Esophagus muscularis mucosa (tissue), 4 donors: ENCODE data around the gene CDK14. TPM values are rescaled to one million over a fixed set of nuclear protein-coding genes. Genes with fewer than 3 reads are reported as not detected.
A peak's percentile ranks its signal among the peaks of the same experiment; 100 is the strongest.

Experiments used
- DNase-seq: peaks from one replicate; pipeline ENCODE4 v3.0.0-alpha.2; 2017; ENCODE audit errors: extremely low spot score
- H3K27ac ChIP-seq, 4 donors: fragments of 200-600 bp; sonication (generic); replicated peaks in 1 of 4; 1 replicate in 3 of 4; 2 replicates in 1 of 4; pipeline ENCODE4 v1.5.1; 2016 to 2019; ENCODE audit warnings: mild to moderate bottlenecking in 1 of 4
- H3K27me3 ChIP-seq, 4 donors: fragments of 200-600 bp; sonication (generic); one replicate each; pipeline versions ENCODE4 v1.5.1 to v1.6.0; 2016 to 2019
- H3K36me3 ChIP-seq, 4 donors: fragments of 200-600 bp; sonication (generic); one replicate each; pipeline ENCODE4 v1.5.1; 2016 to 2019
- H3K4me1 ChIP-seq, 4 donors: fragments of 200-600 bp; sonication (generic); one replicate each; pipeline ENCODE4 v1.5.1; 2016 to 2019
- H3K4me3 ChIP-seq, 4 donors: fragments of 200-600 bp; sonication (generic); 1 replicate in 2 of 4; 2 replicates in 2 of 4; pipeline ENCODE4 v1.5.1; 2016 to 2019; ENCODE audit warnings: mild to moderate bottlenecking in 4 of 4, moderate library complexity in 1 of 4
- H3K9me3 ChIP-seq, 4 donors: fragments of 200-600 bp; sonication (generic); 1 replicate in 3 of 4; 2 replicates in 1 of 4; pipeline ENCODE4 v1.5.1; 2016 to 2019
- CTCF ChIP-seq, 3 experiments: fragments of 200-600 bp in 2 of 3; fragments of 450-650 bp in 1 of 3; sonication (generic) in 2 of 3; IDR thresholded peaks; one replicate each; pipeline ENCODE4 v1.5.1; 2017 to 2019; ENCODE audit warnings: antibody characterized with exemption in 3 of 3, mild to moderate bottlenecking in 2 of 3, moderate library complexity in 1 of 3
- EP300 ChIP-seq: sonication (generic); formaldehyde crosslinking; IDR thresholded peaks from one replicate; pipeline ENCODE4 v1.6.1; 2017; ENCODE audit warnings: antibody characterized with exemption
- POLR2A ChIP-seq: fragments of 450-650 bp; IDR thresholded peaks from one replicate; pipeline ENCODE4 v1.6.1; 2017; ENCODE audit warnings: antibody characterized with exemption, moderate library complexity, mild to moderate bottlenecking, low read depth
- POLR2AphosphoS5 ChIP-seq, 2 donors: sonication (generic); formaldehyde crosslinking; IDR thresholded peaks; one replicate each; pipeline ENCODE4 v1.6.1; 2017; ENCODE audit warnings: antibody characterized with exemption in 2 of 2
- WGBS: methylation state at CpG from one replicate; pipeline ENCODE4 v1.1.5; 2018; 5-methylcytosine and 5-hydroxymethylcytosine counted together
- intact Hi-C: fragments of 100-400 bp; cut with DNase I; formaldehyde crosslinking; loops from one replicate; pipeline ENCODE4 v1.15.1; 2023
- total RNA-seq, 4 donors: library from RNA; depleted of rRNA; stranded (reverse); fragments of >200 nt; gene quantifications; one replicate each; pipeline versions ENCODE4 v1.1.0 to v1.2.1, GENCODE V29; 2016

The CDK14 gene
- total RNA-seq, 4 donors from 2014 or later = 9.6 to 17.7 (median 14.3) TPM

- 74% methylated on average over 5 of the region's 5 CpGs for WGBS
- no peaks in the 10 kb centered on the region for H3K4me1 ChIP-seq
- H3K9me3 ChIP-seq = no peaks in the 10 kb centered on the region
- H3K4me3 ChIP-seq = no peak overlapping the region
- TF ChIP-seq CTCF (IDR thresholded peaks at IDR 0.05) (no peak), EP300 (no peak), POLR2AphosphoS5 (IDR thresholded peaks at IDR 0.05) (no peak), POLR2A (no peak)
- no peaks in the 10 kb centered on the region for H3K27me3 ChIP-seq
- DNase-seq = no peak
- intact Hi-C loops = loop anchor here (10.0 kb wide), 2 partner anchors 326 to 476 kb away; no protein-coding TSS in a partner anchor
- H3K27ac ChIP-seq = no peak overlapping the region
- H3K36me3 ChIP-seq = no peaks in the 10 kb centered on the region
These were observed 434.7 kb downstream of the CDK14 start for GRCh38 chr7:91030680-91031380.

GRCh38 chr7:91031757-91032156 lies 435.6 kb downstream of the CDK14 start:
- TF ChIP-seq CTCF (IDR thresholded peaks at IDR 0.05) (no peak), POLR2AphosphoS5 (IDR thresholded peaks at IDR 0.05) (no peak), POLR2A (no peak)
- no peaks in the 10 kb centered on the region for H3K27me3 ChIP-seq
- no peak for DNase-seq
- 70% methylated on average over 2 of the region's 4 CpGs for WGBS
- intact Hi-C loops = loop anchor here (10.0 kb wide), 2 partner anchors 327 to 477 kb away; no protein-coding TSS in a partner anchor
- no peaks in the 10 kb centered on the region for H3K4me1 ChIP-seq
- no peaks in the 10 kb centered on the region for H3K36me3 ChIP-seq
- H3K4me3 ChIP-seq = no peak overlapping the region
- H3K9me3 ChIP-seq = no peaks in the 10 kb centered on the region
- no peak overlapping the region for H3K27ac ChIP-seq

- intact Hi-C loops = loop anchor here (10.0 kb wide), 2 partner anchors 329 to 479 kb away; no protein-coding TSS in a partner anchor
- TF ChIP-seq POLR2AphosphoS5 (IDR thresholded peaks at IDR 0.05) = no peak
- no peak for TF ChIP-seq POLR2A
- TF ChIP-seq CTCF (IDR thresholded peaks at IDR 0.05) = no peak
- TF ChIP-seq EP300 = no peak
These were observed 437.5 kb downstream of the CDK14 start for GRCh38 chr7:91033574-91033973.

GRCh38 chr7:91034459-91035368 lies 438.6 kb downstream of the CDK14 start:
- TF ChIP-seq POLR2A (no peak), CTCF (IDR thresholded peaks at IDR 0.05) (peak; percentile 62 to 64 (median 63))
- Histone ChIP-seq H3K4me1 (no peaks in the 10 kb centered on the region), H3K27me3 (no peaks in the 10 kb centered on the region), H3K27ac (no peak overlapping the region), H3K36me3 (no peaks in the 10 kb centered on the region), H3K4me3 (no peak overlapping the region), H3K9me3 (no peaks in the 10 kb centered on the region)
- 78% methylated on average over 1 of the region's 1 CpG for WGBS
- intact Hi-C loops = loop anchor here (2.0 to 10.0 kb wide), 3 partner anchors 330 to 580 kb away; no protein-coding TSS in a partner anchor
- DNase-seq = no peak

More at GRCh38 chr7:91033574-91033973, 437.5 kb downstream of the CDK14 start:
- H3K27me3 ChIP-seq = no peaks in the 10 kb centered on the region
- H3K36me3 ChIP-seq = no peaks in the 10 kb centered on the region
- no peaks in the 10 kb centered on the region for H3K9me3 ChIP-seq
- 70% methylated on average over 2 of the region's 2 CpGs for WGBS
- DNase-seq = no peak
- no peak overlapping the region for H3K4me3 ChIP-seq
- no peaks in the 10 kb centered on the region for H3K4me1 ChIP-seq
- H3K27ac ChIP-seq = no peak overlapping the region
